B cell (primary cell): Measurements from ENCODE around the gene MCTP1. TPM values are rescaled to one million over a fixed set of nuclear protein-coding genes. Genes with fewer than 3 reads are reported as not detected.

Experiments
- ATAC-seq: fragments of 200-7000 bp; cut with Tn5 transposase; one replicate; pipeline ENCODE4 v1.10.0; 2021; ENCODE audit warnings: low read depth, mild to moderate bottlenecking, moderate number of reproducible peaks, moderate library complexity
- CTCF ChIA-PET: fragments of 350-600 bp; sonication (Branson Sonifier 250); formaldehyde crosslinking; loops from one replicate; lab custom pipeline; 2021; ENCODE audit warnings: antibody characterized with exemption, inconsistent platforms; lab: Charles Lee
- POLR2A ChIA-PET: fragments of 350-600 bp; sonication (Branson Sonifier 250); formaldehyde crosslinking; loops from one replicate; lab custom pipeline; 2021; ENCODE audit warnings: antibody characterized with exemption; lab: Charles Lee
- DNase-seq: peaks from one replicate; pipeline ENCODE4 v3.0.0; 2013
- H2AFZ ChIP-seq: 2 replicates; pipeline ENCODE4 v1.6.1; 2012; ENCODE audit warnings: mild to moderate bottlenecking, low read depth, low read length; ENCODE audit not compliant: insufficient read depth, poor library complexity, severe bottlenecking
- H3K27ac ChIP-seq, 2 donors: 1 replicate in 1 of 2; 2 replicates in 1 of 2; pipeline ENCODE4 v1.5.1; 2012 to 2013; ENCODE audit warnings: low read length in 2 of 2, mild to moderate bottlenecking in 2 of 2, moderate library complexity in 1 of 2
- H3K27me3 ChIP-seq, 4 experiments: fragments of 200-600 bp in 1 of 4; sonication (generic) in 1 of 4; replicated peaks in 1 of 4; 1 replicate in 2 of 4; 2 replicates in 2 of 4; pipeline versions ENCODE4 v1.6.1 to v1.7.0; 2013 to 2016; ENCODE audit warnings: low read length in 3 of 4, mild to moderate bottlenecking in 2 of 4, mixed read lengths in 1 of 4, moderate library complexity in 1 of 4; ENCODE audit not compliant: insufficient read depth in 4 of 4, control insufficient read depth in 3 of 4; ENCODE audit errors: control extremely low read depth in 1 of 4
- H3K36me3 ChIP-seq, 2 experiments: replicated peaks in 1 of 2; 1 replicate in 1 of 2; 2 replicates in 1 of 2; pipeline versions ENCODE4 v1.6.1 to v1.7.1; 2013; ENCODE audit warnings: low read length in 1 of 2; ENCODE audit not compliant: insufficient read depth in 2 of 2, control insufficient read depth in 1 of 2; ENCODE audit errors: control extremely low read depth in 1 of 2, extremely low read depth in 1 of 2
- H3K4me1 ChIP-seq, 2 donors: fragments of 200-600 bp in 1 of 2; sonication (generic) in 1 of 2; 1 replicate in 1 of 2; 2 replicates in 1 of 2; pipeline versions ENCODE4 v1.5.1 to v1.6.1; 2013 to 2017; ENCODE audit warnings: low read length in 2 of 2; ENCODE audit not compliant: control insufficient read depth in 2 of 2, insufficient read depth in 2 of 2
- H3K4me2 ChIP-seq: replicated peaks from 2 replicates; pipeline ENCODE3; 2012; ENCODE audit warnings: mild to moderate bottlenecking, low read depth, low read length; ENCODE audit not compliant: poor library complexity, severe bottlenecking
- H3K4me3 ChIP-seq, 5 experiments: fragments of 200-600 bp in 1 of 5; sonication (generic) in 1 of 5; 1 replicate in 3 of 5; 2 replicates in 2 of 5; pipeline versions ENCODE4 v1.5.1 to v1.7.0; 2011 to 2016; ENCODE audit warnings: low read length in 4 of 5, mild to moderate bottlenecking in 4 of 5, low read depth in 2 of 5, control low read depth in 1 of 5, moderate library complexity in 1 of 5; ENCODE audit not compliant: insufficient read depth in 1 of 5; ENCODE audit errors: control extremely low read depth in 1 of 5, extremely low read depth in 1 of 5
- H3K79me2 ChIP-seq: fragments of 200-600 bp; sonication (generic); one replicate; pipeline ENCODE4 v1.6.0; 2016; ENCODE audit warnings: low read length; ENCODE audit not compliant: control insufficient read depth, insufficient read depth
- H3K9ac ChIP-seq: fragments of 200-600 bp; sonication (generic); 2 replicates; pipeline ENCODE4 v1.6.1; 2017; ENCODE audit warnings: mild to moderate bottlenecking, low read length, moderate library complexity
- H3K9me3 ChIP-seq, 3 donors: one replicate each; pipeline versions ENCODE4 v1.6.1 to v1.7.1; 2013; ENCODE audit warnings: low read length in 2 of 3; ENCODE audit not compliant: control insufficient read depth in 2 of 3, insufficient read depth in 1 of 3; ENCODE audit errors: control extremely low read depth in 1 of 3
- H4K20me1 ChIP-seq: 2 replicates; pipeline ENCODE4 v1.6.0; 2012; ENCODE audit warnings: mild to moderate bottlenecking, low read length; ENCODE audit not compliant: insufficient read depth, control insufficient read depth, poor library complexity, severe bottlenecking
- H3K27ac Mint-ChIP-seq: one replicate; pipeline ENCODE4 v1.8.0; 2021; ENCODE audit warnings: mixed read lengths
- H3K27me3 Mint-ChIP-seq: one replicate; pipeline ENCODE4 v1.8.0; 2021; ENCODE audit warnings: mixed read lengths
- H3K4me1 Mint-ChIP-seq: one replicate; pipeline ENCODE4 v1.8.0; 2021; ENCODE audit warnings: mixed read lengths
- H3K4me3 Mint-ChIP-seq: one replicate; pipeline ENCODE4 v1.8.0; 2021; ENCODE audit warnings: mixed read lengths
- H3K9me3 Mint-ChIP-seq: one replicate; pipeline ENCODE4 v1.8.0; 2022; ENCODE audit warnings: mixed read lengths; ENCODE audit not compliant: insufficient read depth
- CTCF ChIP-seq: fragments of 200-600 bp; IDR thresholded peaks from one replicate; pipeline ENCODE4 v1.8.0; 2022; ENCODE audit warnings: antibody characterized with exemption, mild to moderate bottlenecking
- EZH2 ChIP-seq: IDR thresholded peaks from 2 replicates; pipeline ENCODE4 v1.6.1; 2012; ENCODE audit warnings: borderline replicate concordance, low read depth, mild to moderate bottlenecking, moderate library complexity, low read length; ENCODE audit not compliant: insufficient read depth, poor library complexity, severe bottlenecking
- WGBS: methylation state at CpG from one replicate; pipeline ENCODE4 v1.1.5; 2013; ENCODE audit warnings: missing lambda C conversion rate; ENCODE audit not compliant: insufficient coverage; 5-methylcytosine and 5-hydroxymethylcytosine counted together
- intact Hi-C: fragments of 100-400 bp; cut with micrococcal nuclease; formaldehyde crosslinking; loops from one replicate; pipeline ENCODE4 v1.10.0; 2022
- polyA plus RNA-seq: library from polyadenylated mRNA; depleted of rRNA; stranded (reverse); fragments of >200 nt; gene quantifications from 2 replicates; pipeline ENCODE4 v1.2.3, GENCODE V29; 2012
- total RNA-seq, 2 donors: library from RNA; stranded (reverse); fragments of 120-200 nt in 1 of 2; gene quantifications; 1 replicate in 1 of 2; 2 replicates in 1 of 2; pipeline versions ENCODE4 v1.2.3 to v1.2.4, GENCODE V29; 2013 to 2022

The MCTP1 gene
- total and polyA plus RNA-seq, 2 donors (not counting 1 experiment from before 2014, with no cell fraction given) = 0.42 to 2.5 TPM

- Histone ChIP-seq H3K36me3 (no peaks in the 10 kb centered on the region), H3K4me2 (no peak overlapping the region), H3K27me3 (no peaks in the 10 kb centered on the region), H3K27ac (no peak overlapping the region), H3K4me3 (no peak overlapping the region), H4K20me1 (no peaks in the 10 kb centered on the region), H3K4me1 (peaks cover 11 to 31% of the 10 kb centered on the region in 2 donors), H3K79me2 (no peaks in the 10 kb centered on the region), H3K9me3 (no peaks in the 10 kb centered on the region), H2AFZ (no peak overlapping the region), H3K9ac (no peak overlapping the region)
- Mint-ChIP-seq H3K27me3 (peaks cover 3% of the 10 kb centered on the region), H3K4me1 (peaks cover 27% of the 10 kb centered on the region), H3K9me3 (no peaks in the 10 kb centered on the region), H3K27ac (no peak overlapping the region), H3K4me3 (no peak overlapping the region)
- ChIA-PET POLR2A (no interaction called here), CTCF (no interaction called here)
- ATAC-seq = no peak
- 92% methylated on average over 2 of the region's 3 CpGs for WGBS
- DNase-seq = no peak
- intact Hi-C loops = no loop called here
- no peak for TF ChIP-seq EZH2
Observed at GRCh38 chr5:94796586-94796985, 488.3 kb downstream of the MCTP1 start.

GRCh38 chr5:94793816-94794198 is 491.1 kb downstream of the MCTP1 start:
- DNase-seq (no peak), ATAC-seq (peak; percentile 26)
- TF ChIP-seq EZH2 (no peak), CTCF (no peak)
- intact Hi-C loops = loop anchor here (2.0 kb wide), 1 partner anchor 47 kb away; no protein-coding TSS in a partner anchor
- POLR2A ChIA-PET = no interaction called here
- Histone ChIP-seq H3K9ac (peak overlapping the region; percentile 1), H3K27me3 (no peaks in the 10 kb centered on the region), H4K20me1 (no peaks in the 10 kb centered on the region), H3K9me3 (no peaks in the 10 kb centered on the region), H2AFZ (peak overlapping the region; percentile 26), H3K79me2 (no peaks in the 10 kb centered on the region), H3K36me3 (no peaks in the 10 kb centered on the region), H3K27ac (peak overlapping the region in 1 of 2 donors; percentile 2), H3K4me3 (no peak overlapping the region), H3K4me2 (peak overlapping the region; percentile 12), H3K4me1 (peaks cover 11 to 31% of the 10 kb centered on the region in 2 donors)
- H3K27ac Mint-ChIP-seq = peak overlapping the region; percentile 59
- no peaks in the 10 kb centered on the region for H3K27me3 Mint-ChIP-seq
- peaks cover 27% of the 10 kb centered on the region for H3K4me1 Mint-ChIP-seq
- peak overlapping the region; percentile 62 for H3K4me3 Mint-ChIP-seq
- CTCF ChIA-PET = no interaction called here
- H3K9me3 Mint-ChIP-seq = no peaks in the 10 kb centered on the region
